ENCODE results near the gene ADSS2.
"Not testable (repeated sequence)": the region's sequence is repeated elsewhere in the genome, so short reads cannot be mapped to it uniquely, and the experiment has no call there.

Gene ADSS2

DNA sequence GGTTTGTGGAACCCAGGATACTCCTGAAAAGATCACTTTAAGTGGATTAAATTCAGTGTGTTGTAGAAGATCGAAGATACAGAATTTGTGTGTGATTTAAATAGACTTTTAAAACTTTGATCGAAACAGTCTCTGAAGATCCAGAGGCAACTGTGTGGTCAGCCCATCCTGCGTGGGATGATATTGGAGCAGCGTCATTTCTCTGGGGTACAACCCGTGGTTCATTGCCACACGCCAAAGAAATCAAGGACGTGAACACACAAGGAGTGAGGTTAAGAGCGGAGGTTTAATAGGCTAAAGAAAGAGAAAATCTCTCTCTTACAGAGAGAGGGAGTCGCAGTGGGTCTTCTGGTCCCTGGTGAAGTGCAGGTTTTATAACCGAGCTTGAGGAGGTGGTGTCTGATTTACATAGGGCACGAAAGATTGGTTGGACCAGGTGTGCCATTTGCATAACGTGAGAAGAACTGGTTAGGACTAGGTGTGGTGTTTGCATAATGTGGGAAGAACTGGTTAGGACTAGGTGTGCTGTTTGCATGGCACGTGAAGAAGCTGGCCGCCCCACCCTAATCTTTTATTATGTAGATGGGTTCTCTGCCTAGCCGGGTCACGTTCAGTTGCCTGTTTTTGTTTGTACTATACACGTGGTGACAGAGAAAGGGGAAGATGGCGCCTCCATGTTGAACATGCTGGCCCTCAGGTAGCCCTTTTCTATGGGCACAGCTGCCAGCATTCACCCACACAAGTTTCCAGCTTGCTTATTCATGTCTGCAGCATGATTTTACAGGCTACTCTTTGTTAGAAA is 82.3 kb downstream of the ADSS2 start:
- Histone ChIP-seq H3K4me2 (no peak overlapping the region), H3K27me3 (ENCODE audit: insufficient read depth, low read depth) (no peaks in the 10 kb centered on the region), H3K27ac (no peak overlapping the region), H3K4me1 (ENCODE audit: low read depth, poor library complexity, severe bottlenecking) (no peaks in the 10 kb centered on the region), H4K20me1 (ENCODE audit: insufficient read depth) (no peaks in the 10 kb centered on the region), H2AFZ (ENCODE audit: low read depth) (no peak overlapping the region), H3K79me2 (ENCODE audit: insufficient read depth, low read depth) (no peaks in the 10 kb centered on the region), H3K4me3 (IDR thresholded peaks at IDR 0.05; ENCODE audit: insufficient read depth, low read depth, low read length) (no peak overlapping the region), H3K36me3 (ENCODE audit: insufficient read depth) (no peaks in the 10 kb centered on the region), H3K9ac (no peak overlapping the region)
- TF ChIP-seq CTCF (conservative IDR thresholded peaks at IDR 0.05; ENCODE audit: low read depth, low read length) = no peak

DNA sequence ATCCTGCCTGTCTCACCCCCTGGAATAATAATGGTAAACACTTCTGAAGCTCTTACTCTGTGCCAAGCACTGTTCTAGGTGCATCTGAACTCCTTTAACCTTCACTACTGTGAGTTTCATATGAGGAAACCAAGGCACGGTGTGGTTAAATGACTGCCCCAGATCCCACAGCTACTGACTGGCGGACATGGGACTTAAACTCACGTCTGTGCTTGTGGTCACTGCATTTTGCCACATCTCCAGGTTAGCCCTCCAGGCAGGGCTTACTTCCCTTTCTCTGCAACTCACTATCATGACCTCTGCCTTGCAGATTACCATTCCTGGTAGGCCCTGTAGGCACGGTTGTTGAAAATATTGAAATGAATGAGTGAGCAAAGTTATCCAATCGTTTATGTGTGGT is 83.4 kb downstream of the ADSS2 start:
- Histone ChIP-seq H3K4me1 (ENCODE audit: low read depth, poor library complexity, severe bottlenecking) (no peaks in the 10 kb centered on the region), H3K9ac (no peak overlapping the region), H3K27me3 (ENCODE audit: insufficient read depth, low read depth) (no peaks in the 10 kb centered on the region), H3K27ac (no peak overlapping the region), H4K20me1 (ENCODE audit: insufficient read depth) (no peaks in the 10 kb centered on the region), H3K4me2 (no peak overlapping the region), H3K36me3 (ENCODE audit: insufficient read depth) (no peaks in the 10 kb centered on the region), H3K79me2 (ENCODE audit: insufficient read depth, low read depth) (no peaks in the 10 kb centered on the region), H3K4me3 (IDR thresholded peaks at IDR 0.05; ENCODE audit: insufficient read depth, low read depth, low read length) (no peak overlapping the region), H2AFZ (ENCODE audit: low read depth) (no peak overlapping the region)
- TF ChIP-seq CTCF (conservative IDR thresholded peaks at IDR 0.05; ENCODE audit: low read depth, low read length) = no peak

DNA sequence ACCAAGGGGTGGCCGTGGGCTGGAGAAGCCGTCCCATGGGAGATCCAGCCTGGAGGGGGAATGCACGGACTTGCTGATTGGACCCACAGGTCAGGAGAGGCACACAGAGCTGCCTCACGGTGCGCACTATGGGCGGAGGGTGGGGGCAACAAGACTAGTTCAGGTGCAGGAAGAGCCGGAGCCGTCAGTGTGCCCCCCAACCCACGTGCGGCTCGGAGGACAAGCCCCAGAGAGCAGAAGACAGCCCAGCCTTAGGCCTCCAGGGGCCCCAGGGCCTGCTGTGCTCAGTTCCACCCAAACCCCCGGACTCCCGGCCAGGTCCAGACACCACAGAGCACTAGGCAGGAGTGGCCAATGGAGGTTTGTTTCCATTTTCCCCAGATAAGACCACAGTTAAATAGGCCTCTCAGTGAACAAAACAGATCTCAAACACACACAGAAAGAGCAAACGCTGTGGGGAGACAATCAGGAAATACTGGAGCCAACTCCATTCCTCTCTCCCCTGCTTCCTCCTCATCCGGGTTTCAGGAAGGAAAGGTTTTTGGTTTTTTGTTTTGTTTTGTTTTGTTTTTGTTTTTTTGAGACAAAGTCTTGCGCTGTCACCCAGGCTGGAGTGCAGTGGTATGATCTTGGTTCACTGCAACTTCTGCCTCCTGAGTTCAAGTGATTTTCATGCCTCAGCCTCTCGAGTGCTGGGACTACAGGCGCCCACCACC is 84.2 kb downstream of the ADSS2 start:
- Histone ChIP-seq H3K27ac (no peak overlapping the region), H3K79me2 (ENCODE audit: insufficient read depth, low read depth) (no peaks in the 10 kb centered on the region), H2AFZ (ENCODE audit: low read depth) (no peak overlapping the region), H3K27me3 (ENCODE audit: insufficient read depth, low read depth) (no peaks in the 10 kb centered on the region), H3K4me2 (no peak overlapping the region), H4K20me1 (ENCODE audit: insufficient read depth) (no peaks in the 10 kb centered on the region), H3K9ac (no peak overlapping the region), H3K36me3 (ENCODE audit: insufficient read depth) (no peaks in the 10 kb centered on the region), H3K4me1 (ENCODE audit: low read depth, poor library complexity, severe bottlenecking) (no peaks in the 10 kb centered on the region), H3K4me3 (IDR thresholded peaks at IDR 0.05; ENCODE audit: insufficient read depth, low read depth, low read length) (no peak overlapping the region)
- no peak for TF ChIP-seq CTCF (conservative IDR thresholded peaks at IDR 0.05; ENCODE audit: low read depth, low read length)

DNA sequence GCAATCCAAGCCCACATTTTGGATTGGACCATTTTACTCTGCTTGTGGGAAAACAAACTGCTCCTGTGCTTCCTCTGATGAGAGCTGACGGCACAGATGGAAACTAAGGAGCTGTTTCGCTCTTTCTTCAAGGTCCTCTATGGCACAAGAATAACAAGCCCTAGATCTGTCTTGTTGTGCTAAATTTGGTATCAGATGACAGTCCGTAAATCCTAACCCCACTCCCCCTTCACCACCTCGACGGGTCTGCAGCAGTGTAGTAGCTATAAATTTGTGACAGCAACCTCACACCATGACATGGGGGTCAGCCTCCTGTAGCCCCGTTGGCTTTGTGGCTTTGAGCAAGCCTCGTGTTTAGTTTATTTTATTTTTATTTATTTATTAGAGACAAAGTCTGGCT is 85.9 kb downstream of the ADSS2 start:
- Histone ChIP-seq H3K4me2 (no peak overlapping the region), H3K27me3 (ENCODE audit: insufficient read depth, low read depth) (no peaks in the 10 kb centered on the region), H3K9ac (no peak overlapping the region), H4K20me1 (ENCODE audit: insufficient read depth) (no peaks in the 10 kb centered on the region), H3K4me3 (IDR thresholded peaks at IDR 0.05; ENCODE audit: insufficient read depth, low read depth, low read length) (no peak overlapping the region), H2AFZ (ENCODE audit: low read depth) (no peak overlapping the region), H3K27ac (no peak overlapping the region), H3K36me3 (ENCODE audit: insufficient read depth) (no peaks in the 10 kb centered on the region), H3K79me2 (ENCODE audit: insufficient read depth, low read depth) (no peaks in the 10 kb centered on the region), H3K4me1 (ENCODE audit: low read depth, poor library complexity, severe bottlenecking) (no peaks in the 10 kb centered on the region)
- no peak for TF ChIP-seq CTCF (conservative IDR thresholded peaks at IDR 0.05; ENCODE audit: low read depth, low read length)

DNA sequence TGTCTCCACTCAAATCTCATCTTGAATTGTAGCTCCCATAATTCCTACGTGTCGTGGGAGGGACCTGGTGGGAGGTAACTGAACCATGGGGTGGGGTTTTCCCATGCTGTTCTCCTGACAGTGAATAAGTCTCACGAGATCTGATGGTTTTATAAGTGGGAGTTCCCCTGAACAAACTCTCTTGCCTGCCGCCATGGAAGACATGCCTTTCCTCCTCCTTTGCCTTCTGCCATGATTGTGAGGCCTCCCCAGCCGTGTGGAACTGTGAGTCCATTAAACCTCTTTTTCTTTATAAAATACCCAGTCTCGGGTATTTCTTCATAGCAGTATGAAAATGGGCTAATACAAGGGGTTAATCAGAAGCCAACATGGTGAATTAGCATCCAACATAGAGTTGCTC is 86.4 kb downstream of the ADSS2 start:
- H3K4me1 ChIP-seq (ENCODE audit: low read depth, poor library complexity, severe bottlenecking); H3K4me3 ChIP-seq (IDR thresholded peaks at IDR 0.05; ENCODE audit: insufficient read depth, low read depth, low read length); H4K20me1 ChIP-seq (ENCODE audit: insufficient read depth); H3K79me2 ChIP-seq (ENCODE audit: insufficient read depth, low read depth); H3K36me3 ChIP-seq (ENCODE audit: insufficient read depth); H3K9ac ChIP-seq; H3K27ac ChIP-seq; H3K27me3 ChIP-seq (ENCODE audit: insufficient read depth, low read depth); H3K4me2 ChIP-seq; H2AFZ ChIP-seq (ENCODE audit: low read depth): not testable (repeated sequence)

Measured in KMS-11 (cell line).